Measurements from ENCODE around the gene PNPO.

PNPO gene

DNA sequence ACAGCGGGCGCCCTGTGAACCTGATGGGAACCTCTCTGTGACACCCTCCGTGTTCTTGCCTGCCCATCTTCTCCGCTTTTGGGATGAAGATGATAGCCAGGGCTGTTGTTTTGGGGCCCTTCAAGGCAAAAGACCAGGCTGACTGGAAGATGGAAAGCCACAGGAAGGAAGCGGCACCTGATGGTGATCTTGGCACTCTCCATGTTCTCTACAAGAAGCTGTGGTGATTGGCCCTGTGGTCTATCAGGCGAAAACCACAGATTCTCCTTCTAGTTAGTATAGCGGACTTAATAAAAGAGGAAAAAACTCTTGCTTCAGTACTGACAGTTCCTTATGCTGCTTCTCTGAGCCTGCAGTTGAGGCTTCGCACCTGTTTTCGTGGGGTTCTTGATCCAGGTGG is 40.1 kb downstream of the PNPO start:
- Histone ChIP-seq H3K4me3 (replicated peaks; ENCODE audit: low read depth, low read length) (no peak overlapping the region), H3K36me3 (ENCODE audit: control insufficient read depth, insufficient read depth, low read length) (peaks cover 43% of the 10 kb centered on the region), H3K27me3 (replicated peaks; ENCODE audit: control insufficient read depth, insufficient read depth, low read length) (no peaks in the 10 kb centered on the region)
- no peak for DNase-seq (ENCODE audit: extremely low read depth, insufficient read length)
- TF ChIP-seq, protein P1, sequence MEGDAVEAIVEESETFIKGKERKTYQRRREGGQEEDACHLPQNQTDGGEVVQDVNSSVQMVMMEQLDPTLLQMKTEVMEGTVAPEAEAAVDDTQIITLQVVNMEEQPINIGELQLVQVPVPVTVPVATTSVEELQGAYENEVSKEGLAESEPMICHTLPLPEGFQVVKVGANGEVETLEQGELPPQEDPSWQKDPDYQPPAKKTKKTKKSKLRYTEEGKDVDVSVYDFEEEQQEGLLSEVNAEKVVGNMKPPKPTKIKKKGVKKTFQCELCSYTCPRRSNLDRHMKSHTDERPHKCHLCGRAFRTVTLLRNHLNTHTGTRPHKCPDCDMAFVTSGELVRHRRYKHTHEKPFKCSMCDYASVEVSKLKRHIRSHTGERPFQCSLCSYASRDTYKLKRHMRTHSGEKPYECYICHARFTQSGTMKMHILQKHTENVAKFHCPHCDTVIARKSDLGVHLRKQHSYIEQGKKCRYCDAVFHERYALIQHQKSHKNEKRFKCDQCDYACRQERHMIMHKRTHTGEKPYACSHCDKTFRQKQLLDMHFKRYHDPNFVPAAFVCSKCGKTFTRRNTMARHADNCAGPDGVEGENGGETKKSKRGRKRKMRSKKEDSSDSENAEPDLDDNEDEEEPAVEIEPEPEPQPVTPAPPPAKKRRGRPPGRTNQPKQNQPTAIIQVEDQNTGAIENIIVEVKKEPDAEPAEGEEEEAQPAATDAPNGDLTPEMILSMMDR (IDR thresholded peaks at IDR 0.05; ENCODE audit: insufficient read depth, low read length, poor library complexity, severe bottlenecking): no peak

- TF ChIP-seq, protein P1 (IDR thresholded peaks at IDR 0.05; ENCODE audit: insufficient read depth, low read length, poor library complexity, severe bottlenecking): no peak
- H3K27me3 ChIP-seq (replicated peaks; ENCODE audit: control insufficient read depth, insufficient read depth, low read length): no peaks in the 10 kb centered on the region
- DNase-seq (ENCODE audit: extremely low read depth, insufficient read length): no peak
- H3K4me3 ChIP-seq (replicated peaks; ENCODE audit: low read depth, low read length): no peak overlapping the region
- H3K36me3 ChIP-seq (ENCODE audit: control insufficient read depth, insufficient read depth, low read length): peaks cover 43% of the 10 kb centered on the region
Measured at GRCh38 chr17:47982091-47982617, 40.8 kb downstream of the PNPO start.

DNA sequence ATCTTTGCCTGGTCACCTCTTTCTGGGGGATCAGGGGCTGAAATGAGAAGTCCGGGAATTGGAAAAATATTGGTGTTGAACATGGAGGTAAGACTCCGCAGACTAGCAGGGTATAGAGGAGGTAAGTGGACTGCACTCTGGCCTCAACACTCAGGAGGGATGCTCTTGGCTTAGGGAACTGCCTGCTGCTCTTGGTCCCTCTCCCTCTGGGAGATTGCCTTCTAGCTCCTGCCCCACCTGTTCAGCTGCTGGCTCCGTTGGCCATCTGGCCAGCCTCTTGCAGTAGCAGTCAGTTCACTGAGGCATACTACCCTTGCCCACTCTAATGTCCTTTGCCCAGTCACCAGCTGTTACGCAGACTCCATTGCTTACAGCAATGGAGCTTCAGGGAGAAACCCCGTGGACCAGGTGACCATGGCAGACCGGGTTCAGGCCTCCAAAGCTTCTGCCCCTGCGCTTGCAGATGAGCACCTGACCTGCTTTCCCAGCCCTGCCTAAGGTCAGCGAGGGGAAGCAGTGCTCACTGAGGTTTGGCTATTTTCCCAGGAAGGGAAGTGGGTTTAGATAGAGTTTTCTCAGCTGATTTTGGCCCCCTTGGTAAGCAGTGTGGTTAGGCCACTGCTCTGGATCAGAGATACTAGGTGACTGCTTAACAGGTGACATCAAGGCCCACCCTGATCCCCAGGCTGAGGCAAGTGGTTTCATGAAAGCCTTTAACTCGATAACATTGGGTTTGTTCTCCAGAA is 41.4 kb downstream of the PNPO start:
- Histone ChIP-seq H3K36me3 (ENCODE audit: control insufficient read depth, insufficient read depth, low read length) (peaks cover 40% of the 10 kb centered on the region), H3K4me3 (replicated peaks; ENCODE audit: low read depth, low read length) (no peak overlapping the region), H3K27me3 (replicated peaks; ENCODE audit: control insufficient read depth, insufficient read depth, low read length) (no peaks in the 10 kb centered on the region)
- TF ChIP-seq, protein P1 (IDR thresholded peaks at IDR 0.05; ENCODE audit: insufficient read depth, low read length, poor library complexity, severe bottlenecking): no peak
- no peak for DNase-seq (ENCODE audit: extremely low read depth, insufficient read length)

DNA sequence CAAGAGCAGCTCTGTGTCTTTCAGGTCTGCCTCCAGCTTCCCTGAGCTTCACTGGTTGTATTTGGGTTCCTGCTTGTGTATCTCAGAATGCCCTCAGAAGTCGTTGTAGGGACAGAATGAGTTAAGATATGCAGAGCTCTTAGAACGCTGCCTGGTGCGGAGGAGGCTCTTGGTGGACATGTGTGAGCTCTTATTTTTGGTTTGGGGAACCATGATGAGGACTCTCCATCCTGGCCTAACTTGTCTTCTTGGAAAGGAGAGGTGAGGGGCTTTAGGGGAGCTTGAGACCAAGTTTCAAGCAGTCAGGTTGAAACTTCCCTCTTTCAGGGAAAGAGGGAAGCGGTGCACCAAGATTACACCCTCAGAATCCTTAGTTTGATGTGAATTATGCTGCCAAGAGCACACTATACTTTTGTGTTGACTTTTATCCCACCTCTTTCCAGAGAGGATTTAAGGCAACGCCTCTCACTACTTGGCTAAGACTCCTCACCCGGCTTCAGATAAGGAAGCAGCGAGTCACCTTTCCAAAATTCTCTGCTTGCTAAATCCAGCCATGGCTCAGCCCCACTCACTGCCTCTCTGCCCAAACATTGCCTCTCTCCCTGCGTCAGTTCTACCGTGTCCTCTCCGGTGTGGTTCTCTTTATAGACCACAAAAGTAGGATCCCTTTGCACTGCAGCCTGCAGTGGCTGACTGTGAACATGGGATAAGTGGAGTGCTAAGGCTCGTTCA is 42.3 kb downstream of the PNPO start:
- Histone ChIP-seq H3K36me3 (ENCODE audit: control insufficient read depth, insufficient read depth, low read length) (peaks cover 37% of the 10 kb centered on the region), H3K4me3 (replicated peaks; ENCODE audit: low read depth, low read length) (no peak overlapping the region), H3K27me3 (replicated peaks; ENCODE audit: control insufficient read depth, insufficient read depth, low read length) (no peaks in the 10 kb centered on the region)
- no peak for DNase-seq (ENCODE audit: extremely low read depth, insufficient read length)
- TF ChIP-seq, protein P1 (IDR thresholded peaks at IDR 0.05; ENCODE audit: insufficient read depth, low read length, poor library complexity, severe bottlenecking): no peak

DNA sequence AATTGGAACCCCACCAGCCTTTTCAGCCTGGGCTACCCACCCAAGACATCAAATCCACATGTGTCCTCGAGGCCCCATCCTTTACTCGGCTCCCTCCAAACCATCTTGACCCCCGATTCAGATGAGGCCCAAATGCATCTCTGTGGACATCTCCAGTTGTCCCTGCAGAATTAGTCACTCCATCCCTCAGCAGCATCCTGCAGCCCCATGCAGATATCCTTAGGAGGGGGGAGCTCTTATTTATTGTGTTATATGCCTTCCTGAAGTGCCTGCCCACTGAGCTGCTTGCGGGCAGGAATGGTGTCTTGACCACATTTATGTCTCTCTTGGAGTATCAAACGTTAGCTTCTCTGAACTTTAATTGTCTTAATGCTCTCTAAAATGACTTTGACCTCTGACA is 45.1 kb downstream of the PNPO start:
- no peaks in the 10 kb centered on the region for H3K27me3 ChIP-seq (replicated peaks; ENCODE audit: control insufficient read depth, insufficient read depth, low read length)
- TF ChIP-seq, protein P1 (IDR thresholded peaks at IDR 0.05; ENCODE audit: insufficient read depth, low read length, poor library complexity, severe bottlenecking): no peak
- DNase-seq (ENCODE audit: extremely low read depth, insufficient read length): no peak
- no peak overlapping the region for H3K4me3 ChIP-seq (replicated peaks; ENCODE audit: low read depth, low read length)
- H3K36me3 ChIP-seq (ENCODE audit: control insufficient read depth, insufficient read depth, low read length): peaks cover 15% of the 10 kb centered on the region

Measured in GM06990 (cell line).